Activated CD8-positive, alpha-beta T cell treated with anti-CD3 and anti-CD28 coated beads for 36 hours (primary cell): ENCODE results near the gene SHANK2. TPM values are rescaled to one million over a fixed set of nuclear protein-coding genes. Genes with fewer than 3 reads are reported as not detected.

Source experiments
- ATAC-seq: fragments of 200-7000 bp; cut with Tn5 transposase; one replicate; pipeline ENCODE4 v1.10.0; 2021; ENCODE audit warnings: mild to moderate bottlenecking, moderate library complexity
- CTCF ChIA-PET: fragments of 350-600 bp; sonication (Branson Sonifier 250); formaldehyde crosslinking; loops from one replicate; lab custom pipeline; 2021; ENCODE audit warnings: antibody characterized with exemption; lab: Charles Lee
- POLR2A ChIA-PET: fragments of 350-600 bp; sonication (Branson Sonifier 250); formaldehyde crosslinking; loops from one replicate; lab custom pipeline; 2021; ENCODE audit warnings: antibody characterized with exemption; lab: Charles Lee
- DNase-seq: peaks from one replicate; pipeline ENCODE4 v3.0.0-alpha.2; 2020
- H3K27ac Mint-ChIP-seq: one replicate; pipeline ENCODE4 v1.8.0; 2021; ENCODE audit warnings: mild to moderate bottlenecking, mixed read lengths
- H3K27me3 Mint-ChIP-seq: one replicate; pipeline ENCODE4 v1.8.0; 2021; ENCODE audit warnings: mixed read lengths
- H3K36me3 Mint-ChIP-seq: one replicate; pipeline ENCODE4 v1.8.0; 2021; ENCODE audit warnings: low read depth, mixed read lengths
- H3K4me1 Mint-ChIP-seq: one replicate; pipeline ENCODE4 v1.8.0; 2021; ENCODE audit warnings: low read depth, mixed read lengths
- H3K4me3 Mint-ChIP-seq: one replicate; pipeline ENCODE4 v1.8.0; 2021; ENCODE audit warnings: mild to moderate bottlenecking, moderate library complexity, mixed read lengths
- H3K9me3 Mint-ChIP-seq: one replicate; pipeline ENCODE4 v1.8.0; 2021; ENCODE audit warnings: mixed read lengths
- intact Hi-C: fragments of 100-400 bp; cut with micrococcal nuclease; formaldehyde crosslinking; loops from one replicate; pipeline ENCODE4 v1.10.0; 2022
- total RNA-seq, 2 experiments: library from RNA; stranded (reverse); gene quantifications; one replicate each; pipeline ENCODE4 v1.2.3, GENCODE V29; 2021
- TF ChIP-seq, protein P1 (sequence below): fragments of 200-600 bp; IDR thresholded peaks from one replicate; pipeline ENCODE4 v1.8.0; 2022; ENCODE audit warnings: antibody characterized with exemption, mild to moderate bottlenecking

SHANK2 gene
- total RNA-seq, 2 experiments from 2014 or later = not detected

DNA sequence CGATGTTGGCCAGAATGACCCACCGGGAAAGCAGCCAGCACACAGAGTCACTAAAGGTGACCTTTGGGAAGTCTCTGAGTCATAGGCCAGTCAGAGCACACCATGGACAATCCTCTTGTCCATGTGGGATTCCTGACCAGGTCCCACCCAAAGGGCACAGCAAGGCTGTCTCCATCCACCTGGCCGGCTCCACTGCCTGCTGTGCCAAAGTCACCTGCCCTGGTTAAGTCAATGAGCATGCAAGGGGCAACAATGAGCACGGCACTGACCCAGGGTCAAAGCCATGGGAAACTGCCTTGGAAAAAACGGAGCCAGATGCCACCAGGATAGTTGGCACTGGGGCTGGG is 49.8 kb downstream of the SHANK2 start:
- H3K4me1 Mint-ChIP-seq = no peaks in the 10 kb centered on the region
- intact Hi-C loops = no loop called here
- TF ChIP-seq, protein P1, sequence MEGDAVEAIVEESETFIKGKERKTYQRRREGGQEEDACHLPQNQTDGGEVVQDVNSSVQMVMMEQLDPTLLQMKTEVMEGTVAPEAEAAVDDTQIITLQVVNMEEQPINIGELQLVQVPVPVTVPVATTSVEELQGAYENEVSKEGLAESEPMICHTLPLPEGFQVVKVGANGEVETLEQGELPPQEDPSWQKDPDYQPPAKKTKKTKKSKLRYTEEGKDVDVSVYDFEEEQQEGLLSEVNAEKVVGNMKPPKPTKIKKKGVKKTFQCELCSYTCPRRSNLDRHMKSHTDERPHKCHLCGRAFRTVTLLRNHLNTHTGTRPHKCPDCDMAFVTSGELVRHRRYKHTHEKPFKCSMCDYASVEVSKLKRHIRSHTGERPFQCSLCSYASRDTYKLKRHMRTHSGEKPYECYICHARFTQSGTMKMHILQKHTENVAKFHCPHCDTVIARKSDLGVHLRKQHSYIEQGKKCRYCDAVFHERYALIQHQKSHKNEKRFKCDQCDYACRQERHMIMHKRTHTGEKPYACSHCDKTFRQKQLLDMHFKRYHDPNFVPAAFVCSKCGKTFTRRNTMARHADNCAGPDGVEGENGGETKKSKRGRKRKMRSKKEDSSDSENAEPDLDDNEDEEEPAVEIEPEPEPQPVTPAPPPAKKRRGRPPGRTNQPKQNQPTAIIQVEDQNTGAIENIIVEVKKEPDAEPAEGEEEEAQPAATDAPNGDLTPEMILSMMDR = no peak
- ChIA-PET POLR2A (no interaction called here), CTCF (no interaction called here)
- no peaks in the 10 kb centered on the region for H3K9me3 Mint-ChIP-seq
- DNase-seq = no peak
- no peak for ATAC-seq
- peaks cover 2% of the 10 kb centered on the region for H3K27me3 Mint-ChIP-seq
- H3K27ac Mint-ChIP-seq = no peak overlapping the region
- H3K36me3 Mint-ChIP-seq = no peaks in the 10 kb centered on the region
- H3K4me3 Mint-ChIP-seq = no peak overlapping the region

Other genes starting within 250 kb of the SHANK2 start
- 10 to 100 TPM; 66.4 to 68.9 TPM for gene DHCR7, start 195.8 kb upstream of the SHANK2 start, total RNA-seq
- 100 to 1,000 TPM; 115 to 117 TPM for gene NADSYN1, start 200.6 kb upstream of the SHANK2 start, total RNA-seq